Liver (tissue), 3 donors: ENCODE measurements around the gene MYRF.

Source experiments
- EGR1 ChIP-seq, 2 donors: IDR thresholded peaks; 2 replicates each; pipeline ENCODE4 v1.6.1; 2016 to 2018; ENCODE audit warnings: antibody characterized with exemption in 2 of 2, low read depth in 2 of 2
- GABPA ChIP-seq, 2 donors: IDR thresholded peaks in 1 of 2; conservative IDR thresholded peaks in 1 of 2; 2 replicates each; pipeline ENCODE4 v1.6.1; 2016; ENCODE audit warnings: antibody characterized with exemption in 2 of 2, mild to moderate bottlenecking in 1 of 2, moderate library complexity in 1 of 2
- HNF4A ChIP-seq, 2 donors: conservative IDR thresholded peaks; 2 replicates each; pipeline ENCODE4 v1.6.1; 2016; ENCODE audit warnings: antibody characterized with exemption in 2 of 2, mild to moderate bottlenecking in 2 of 2
- JUND ChIP-seq, 2 donors: IDR thresholded peaks; 2 replicates each; pipeline ENCODE4 v1.6.1; 2016; ENCODE audit warnings: antibody characterized with exemption in 2 of 2
- RAD21 ChIP-seq, 2 donors: IDR thresholded peaks; 2 replicates each; pipeline ENCODE4 v1.6.1; 2016; ENCODE audit warnings: antibody characterized with exemption in 2 of 2, mild to moderate bottlenecking in 2 of 2
- RXRA ChIP-seq, 2 donors: IDR thresholded peaks; 2 replicates each; pipeline ENCODE4 v1.6.1; 2017 to 2018; ENCODE audit warnings: antibody characterized with exemption in 2 of 2, mild to moderate bottlenecking in 1 of 2
- SP1 ChIP-seq: IDR thresholded peaks from 2 replicates; pipeline ENCODE4 v1.6.1; 2018; ENCODE audit warnings: antibody characterized with exemption, mild to moderate bottlenecking
- TAF1 ChIP-seq: conservative IDR thresholded peaks from 2 replicates; pipeline ENCODE4 v1.6.1; 2016; ENCODE audit warnings: antibody characterized with exemption, mild to moderate bottlenecking
- YY1 ChIP-seq: IDR thresholded peaks from 2 replicates; pipeline ENCODE4 v1.6.1; 2016; ENCODE audit warnings: antibody characterized with exemption, mild to moderate bottlenecking
- TF ChIP-seq, protein P1 (sequence below): fragments of 150-350 bp; IDR thresholded peaks from 2 replicates; pipeline ENCODE4 v1.5.1; 2017; ENCODE audit warnings: improper control_type of control experiment, low read depth, low read length; ENCODE audit not compliant: missing input control
- TF ChIP-seq, protein P2 (sequence below): IDR thresholded peaks from 2 replicates; pipeline ENCODE4 v1.6.1; 2016; ENCODE audit warnings: antibody characterized with exemption
- TF ChIP-seq, protein P3 (sequence below): IDR thresholded peaks from 2 replicates; pipeline ENCODE4 v1.6.1; 2016; ENCODE audit warnings: antibody characterized with exemption
- TF ChIP-seq, protein P4 (sequence below): IDR thresholded peaks from 2 replicates; pipeline ENCODE4 v1.6.1; 2016; ENCODE audit warnings: antibody characterized with exemption, mild to moderate bottlenecking
- TF ChIP-seq, protein P5 (sequence below): IDR thresholded peaks from 2 replicates; pipeline ENCODE4 v1.6.1; 2016; ENCODE audit warnings: antibody characterized with exemption
- donor health status: healthy.
- donor health status: healthy.

DNA sequence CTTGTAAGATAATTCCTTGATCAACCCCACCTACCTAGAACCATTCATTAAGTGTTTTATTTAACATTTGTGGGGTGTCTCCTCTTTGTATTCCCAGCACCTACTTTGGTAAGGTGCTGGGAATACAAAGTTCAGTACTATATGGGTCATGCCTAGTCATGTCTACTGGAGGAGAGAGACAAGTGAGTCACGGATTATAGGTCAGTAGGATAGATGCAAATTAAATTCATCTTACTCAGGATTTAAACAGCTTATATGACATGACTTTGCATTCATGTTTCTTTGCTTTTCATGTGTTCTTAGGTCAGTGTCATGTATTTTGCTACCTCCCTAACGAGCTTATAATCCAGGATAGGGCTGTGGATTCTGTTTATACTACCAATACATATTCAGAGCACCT is 67.7 kb downstream of the MYRF start:
- TF ChIP-seq TAF1 (no peak), JUND (IDR thresholded peaks at IDR 0.05) (peak in 1 of 2 donors; percentile 3), YY1 (no peak), RAD21 (IDR thresholded peaks at IDR 0.05) (no peak), GABPA (IDR thresholded peaks at IDR 0.05 in 1 of 2, conservative IDR thresholded peaks at IDR 0.05 in 1 of 2) (no peak), HNF4A (conservative IDR thresholded peaks at IDR 0.05) (peak in 1 of 2 donors; percentile 21), SP1 (no peak), EGR1 (IDR thresholded peaks at IDR 0.05; ENCODE audit: low read depth in 2 of 2) (no peak), RXRA (IDR thresholded peaks at IDR 0.05) (no peak)
- TF ChIP-seq, protein P1, sequence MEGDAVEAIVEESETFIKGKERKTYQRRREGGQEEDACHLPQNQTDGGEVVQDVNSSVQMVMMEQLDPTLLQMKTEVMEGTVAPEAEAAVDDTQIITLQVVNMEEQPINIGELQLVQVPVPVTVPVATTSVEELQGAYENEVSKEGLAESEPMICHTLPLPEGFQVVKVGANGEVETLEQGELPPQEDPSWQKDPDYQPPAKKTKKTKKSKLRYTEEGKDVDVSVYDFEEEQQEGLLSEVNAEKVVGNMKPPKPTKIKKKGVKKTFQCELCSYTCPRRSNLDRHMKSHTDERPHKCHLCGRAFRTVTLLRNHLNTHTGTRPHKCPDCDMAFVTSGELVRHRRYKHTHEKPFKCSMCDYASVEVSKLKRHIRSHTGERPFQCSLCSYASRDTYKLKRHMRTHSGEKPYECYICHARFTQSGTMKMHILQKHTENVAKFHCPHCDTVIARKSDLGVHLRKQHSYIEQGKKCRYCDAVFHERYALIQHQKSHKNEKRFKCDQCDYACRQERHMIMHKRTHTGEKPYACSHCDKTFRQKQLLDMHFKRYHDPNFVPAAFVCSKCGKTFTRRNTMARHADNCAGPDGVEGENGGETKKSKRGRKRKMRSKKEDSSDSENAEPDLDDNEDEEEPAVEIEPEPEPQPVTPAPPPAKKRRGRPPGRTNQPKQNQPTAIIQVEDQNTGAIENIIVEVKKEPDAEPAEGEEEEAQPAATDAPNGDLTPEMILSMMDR = no peak
- TF ChIP-seq, protein P2, sequence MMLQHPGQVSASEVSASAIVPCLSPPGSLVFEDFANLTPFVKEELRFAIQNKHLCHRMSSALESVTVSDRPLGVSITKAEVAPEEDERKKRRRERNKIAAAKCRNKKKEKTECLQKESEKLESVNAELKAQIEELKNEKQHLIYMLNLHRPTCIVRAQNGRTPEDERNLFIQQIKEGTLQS = no peak
- TF ChIP-seq, protein P3, sequence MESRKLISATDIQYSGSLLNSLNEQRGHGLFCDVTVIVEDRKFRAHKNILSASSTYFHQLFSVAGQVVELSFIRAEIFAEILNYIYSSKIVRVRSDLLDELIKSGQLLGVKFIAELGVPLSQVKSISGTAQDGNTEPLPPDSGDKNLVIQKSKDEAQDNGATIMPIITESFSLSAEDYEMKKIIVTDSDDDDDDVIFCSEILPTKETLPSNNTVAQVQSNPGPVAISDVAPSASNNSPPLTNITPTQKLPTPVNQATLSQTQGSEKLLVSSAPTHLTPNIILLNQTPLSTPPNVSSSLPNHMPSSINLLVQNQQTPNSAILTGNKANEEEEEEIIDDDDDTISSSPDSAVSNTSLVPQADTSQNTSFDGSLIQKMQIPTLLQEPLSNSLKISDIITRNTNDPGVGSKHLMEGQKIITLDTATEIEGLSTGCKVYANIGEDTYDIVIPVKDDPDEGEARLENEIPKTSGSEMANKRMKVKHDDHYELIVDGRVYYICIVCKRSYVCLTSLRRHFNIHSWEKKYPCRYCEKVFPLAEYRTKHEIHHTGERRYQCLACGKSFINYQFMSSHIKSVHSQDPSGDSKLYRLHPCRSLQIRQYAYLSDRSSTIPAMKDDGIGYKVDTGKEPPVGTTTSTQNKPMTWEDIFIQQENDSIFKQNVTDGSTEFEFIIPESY = no peak
- TF ChIP-seq, protein P4, sequence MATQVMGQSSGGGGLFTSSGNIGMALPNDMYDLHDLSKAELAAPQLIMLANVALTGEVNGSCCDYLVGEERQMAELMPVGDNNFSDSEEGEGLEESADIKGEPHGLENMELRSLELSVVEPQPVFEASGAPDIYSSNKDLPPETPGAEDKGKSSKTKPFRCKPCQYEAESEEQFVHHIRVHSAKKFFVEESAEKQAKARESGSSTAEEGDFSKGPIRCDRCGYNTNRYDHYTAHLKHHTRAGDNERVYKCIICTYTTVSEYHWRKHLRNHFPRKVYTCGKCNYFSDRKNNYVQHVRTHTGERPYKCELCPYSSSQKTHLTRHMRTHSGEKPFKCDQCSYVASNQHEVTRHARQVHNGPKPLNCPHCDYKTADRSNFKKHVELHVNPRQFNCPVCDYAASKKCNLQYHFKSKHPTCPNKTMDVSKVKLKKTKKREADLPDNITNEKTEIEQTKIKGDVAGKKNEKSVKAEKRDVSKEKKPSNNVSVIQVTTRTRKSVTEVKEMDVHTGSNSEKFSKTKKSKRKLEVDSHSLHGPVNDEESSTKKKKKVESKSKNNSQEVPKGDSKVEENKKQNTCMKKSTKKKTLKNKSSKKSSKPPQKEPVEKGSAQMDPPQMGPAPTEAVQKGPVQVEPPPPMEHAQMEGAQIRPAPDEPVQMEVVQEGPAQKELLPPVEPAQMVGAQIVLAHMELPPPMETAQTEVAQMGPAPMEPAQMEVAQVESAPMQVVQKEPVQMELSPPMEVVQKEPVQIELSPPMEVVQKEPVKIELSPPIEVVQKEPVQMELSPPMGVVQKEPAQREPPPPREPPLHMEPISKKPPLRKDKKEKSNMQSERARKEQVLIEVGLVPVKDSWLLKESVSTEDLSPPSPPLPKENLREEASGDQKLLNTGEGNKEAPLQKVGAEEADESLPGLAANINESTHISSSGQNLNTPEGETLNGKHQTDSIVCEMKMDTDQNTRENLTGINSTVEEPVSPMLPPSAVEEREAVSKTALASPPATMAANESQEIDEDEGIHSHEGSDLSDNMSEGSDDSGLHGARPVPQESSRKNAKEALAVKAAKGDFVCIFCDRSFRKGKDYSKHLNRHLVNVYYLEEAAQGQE = no peak
- TF ChIP-seq, protein P5, sequence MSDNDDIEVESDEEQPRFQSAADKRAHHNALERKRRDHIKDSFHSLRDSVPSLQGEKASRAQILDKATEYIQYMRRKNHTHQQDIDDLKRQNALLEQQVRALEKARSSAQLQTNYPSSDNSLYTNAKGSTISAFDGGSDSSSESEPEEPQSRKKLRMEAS = no peak
